Left renal pelvis (tissue), 4 donors: ENCODE data around the gene IFNA10. TPM values are rescaled to one million over a fixed set of nuclear protein-coding genes. Genes with fewer than 3 reads are reported as not detected.
"Not testable (repeated sequence)": the region's sequence is repeated elsewhere in the genome, so short reads cannot be mapped to it uniquely, and the experiment has no call there.

Experiments
- DNase-seq, 4 donors: peaks; one replicate each; pipeline ENCODE4 v3.0.0-alpha.2; 2013; ENCODE audit warnings: low read depth in 4 of 4, low spot score in 3 of 4
- polyA plus RNA-seq, 4 donors: library from polyadenylated mRNA; unstranded; fragments of 120-200 nt; gene quantifications; one replicate each; pipeline ENCODE4 v1.2.1, GENCODE V29; 2013; ENCODE audit not compliant: insufficient read length in 4 of 4

Gene IFNA10
- not detected for polyA plus RNA-seq

GRCh38 chr9:21207043-21207442, at the start of gene IFNA10:
IFNA10 (minus strand) TSS chr9:21207143; CDS start chr9:21207097, 46 bp downstream.
- DNase-seq, result not testable (repeated sequence)

DNA sequence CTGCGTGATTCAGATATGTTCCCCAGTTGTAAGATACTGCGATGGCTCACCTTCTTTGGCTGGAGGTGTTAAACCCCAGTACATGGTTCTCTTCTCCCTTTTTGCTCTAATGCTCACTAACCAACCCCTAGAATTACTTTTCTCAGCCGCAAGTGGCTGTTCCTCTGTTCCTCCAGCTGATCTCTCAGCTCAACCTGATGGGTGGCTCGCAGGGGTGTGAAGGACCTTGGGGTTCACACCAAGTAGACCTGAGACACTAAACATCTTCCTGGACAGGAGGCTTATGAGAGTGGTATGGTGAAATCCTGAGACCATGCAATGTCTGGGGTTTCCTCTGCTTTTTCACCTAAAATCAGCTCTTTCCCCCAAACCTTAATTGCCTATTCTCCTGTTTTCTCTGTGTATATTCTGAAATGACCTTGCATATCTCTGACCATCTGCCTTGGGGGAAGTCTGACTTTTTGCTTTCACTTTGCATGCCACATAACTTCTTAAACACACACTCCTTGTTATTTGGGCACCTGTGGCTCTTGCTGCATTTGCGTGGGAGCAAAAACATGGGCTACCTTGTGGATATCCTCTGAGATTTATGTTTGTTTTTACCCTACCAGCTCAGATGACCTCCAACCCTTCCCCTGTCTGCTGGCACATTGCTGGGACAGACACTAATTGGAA, 48.7 kb upstream of the IFNA10 start:
- no peak for DNase-seq

GRCh38 chr9:21252721-21253547, 46.0 kb upstream of the IFNA10 start:
- DNase-seq, result no peak

DNA sequence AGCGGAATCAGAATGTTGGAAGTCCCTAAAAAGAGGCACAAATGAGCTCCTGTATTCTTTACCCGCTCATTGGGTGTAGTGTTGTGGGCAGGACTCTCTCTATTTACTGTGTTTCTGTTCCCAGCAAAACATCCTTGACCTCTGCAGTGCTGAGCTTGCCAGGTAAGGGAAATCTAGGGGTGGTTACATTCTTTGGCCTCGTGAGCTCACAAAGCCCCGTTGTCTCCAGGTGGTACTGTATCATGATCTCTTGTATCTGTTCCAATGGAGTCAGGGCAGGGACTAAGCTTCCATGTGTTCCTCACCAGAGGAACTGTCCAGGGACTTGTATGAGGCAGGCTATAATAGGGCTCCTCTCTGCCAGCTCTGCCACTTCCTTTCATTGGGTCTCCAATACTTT, 44.7 kb upstream of the IFNA10 start:
- no peak for DNase-seq

- DNase-seq, result no peak
Measured at GRCh38 chr9:21251190-21251589, 44.2 kb upstream of the IFNA10 start.

- no peak for DNase-seq
Measured at GRCh38 chr9:21244836-21245235, 37.9 kb upstream of the IFNA10 start.

DNA sequence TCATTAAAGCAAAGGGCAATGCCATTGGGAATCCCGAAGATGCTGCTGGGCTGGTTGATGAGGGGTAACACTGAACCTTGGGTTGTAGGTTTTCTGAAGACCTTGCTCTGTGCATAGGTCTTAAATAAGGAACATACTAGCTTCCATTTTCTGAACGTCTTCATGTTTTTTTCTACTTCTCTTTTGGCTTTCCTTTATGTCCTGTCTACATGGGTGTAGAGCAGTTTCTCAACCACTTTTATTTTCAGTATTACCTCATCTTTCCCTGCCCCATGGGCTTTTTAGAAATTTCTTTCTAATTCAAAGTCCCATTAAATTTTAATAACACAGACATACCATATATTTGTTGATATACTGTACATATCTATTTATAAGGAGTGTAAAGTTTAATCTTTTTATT, 33.0 kb upstream of the IFNA10 start, which contains the start of gene IFNA14:
IFNA14 (minus strand) TSS at position 95 of the 400 bp plus-strand sequence; CDS start at position 25, 70 bp downstream.
- DNase-seq, result no peak

DNA sequence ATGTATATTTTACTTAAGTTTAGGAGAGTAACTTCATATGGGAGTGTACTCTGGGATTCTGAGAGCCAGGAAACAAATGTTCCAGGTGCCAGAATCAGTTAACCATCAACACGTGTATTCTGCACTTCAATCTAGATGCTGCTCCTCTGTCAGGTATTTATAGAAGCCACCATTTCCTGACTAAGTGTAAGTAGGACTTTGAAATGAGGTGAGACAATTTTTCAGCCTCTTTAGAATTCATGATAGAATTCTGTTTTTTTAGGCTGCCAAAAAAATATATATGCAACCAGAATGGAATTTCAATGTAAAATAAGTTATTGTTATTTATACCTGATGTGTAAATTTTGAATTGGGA, 29.4 kb upstream of the IFNA10 start:
- DNase-seq, result not testable (repeated sequence)

GRCh38 chr9:21235468-21236359, 28.8 kb upstream of the IFNA10 start:
- DNase-seq, result not testable (repeated sequence)

GRCh38 chr9:21234153-21234687, 27.3 kb upstream of the IFNA10 start:
- DNase-seq, result no peak

DNA sequence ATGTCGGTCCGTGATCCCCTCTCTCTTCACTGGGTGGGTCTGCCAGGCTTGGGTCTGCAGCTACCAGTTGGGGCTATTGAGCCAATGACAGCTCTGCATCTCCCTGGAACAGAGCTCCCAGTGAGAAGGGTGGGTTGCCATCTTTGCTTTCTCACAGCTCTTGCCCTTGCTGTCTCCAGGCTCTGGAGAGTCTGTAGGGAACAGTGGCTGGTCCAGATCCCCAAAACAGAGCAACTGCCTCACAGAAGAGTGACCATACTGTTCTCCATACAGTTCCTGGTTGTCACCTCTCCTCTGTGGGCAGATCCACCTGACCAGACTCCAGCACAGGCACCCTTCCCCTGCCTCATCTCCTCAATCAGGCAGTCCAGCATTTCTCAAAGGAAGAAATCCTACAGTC, 26.3 kb upstream of the IFNA10 start:
- DNase-seq, result no peak

DNA sequence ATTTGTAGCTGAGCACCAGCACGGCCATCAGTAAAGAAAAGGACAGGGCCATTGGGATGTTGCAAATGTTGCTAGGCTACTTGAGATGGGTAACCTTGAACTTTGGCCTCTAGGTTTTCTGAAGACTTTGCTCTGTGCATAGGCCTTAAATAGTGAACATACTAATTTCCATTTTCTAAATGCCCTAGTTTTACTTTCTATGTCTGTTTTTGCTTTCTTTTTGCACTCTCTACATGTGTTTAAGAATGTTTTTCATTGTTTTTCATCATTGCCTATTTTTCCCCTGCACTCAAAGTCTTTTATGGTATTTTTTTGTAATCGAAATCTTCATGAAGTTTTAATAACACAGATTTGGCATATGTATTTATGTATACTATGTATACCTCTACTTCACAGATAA, 21.2 kb upstream of the IFNA10 start, which contains the start of gene IFNA17:
IFNA17 (minus strand) TSS at position 101 of the 400 bp plus-strand sequence; CDS start at position 52, 49 bp downstream.
- no peak for DNase-seq

DNA sequence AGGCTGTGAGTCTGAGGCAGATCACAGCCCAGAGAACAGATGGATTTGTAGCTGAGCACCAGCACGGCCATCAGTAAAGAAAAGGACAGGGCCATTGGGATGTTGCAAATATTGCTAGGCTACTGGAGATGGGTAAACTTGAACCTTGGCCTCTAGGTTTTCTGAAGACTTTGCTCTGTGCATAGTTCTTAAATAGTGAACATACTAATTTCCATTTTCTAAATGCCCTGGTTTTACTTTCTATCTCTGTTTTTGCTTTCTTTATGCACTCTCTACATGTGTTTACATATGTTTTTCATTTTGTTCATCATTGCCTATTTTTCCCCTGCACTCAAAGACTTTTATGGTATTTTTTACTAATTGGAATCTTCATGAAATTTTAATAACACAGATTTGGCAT, 10.3 kb upstream of the IFNA10 start, which contains the start of gene IFNA16:
IFNA16 (minus strand) TSS at position 101 of the 400 bp plus-strand sequence; CDS start at position 95, 6 bp downstream.
- not testable (repeated sequence) for DNase-seq

- DNase-seq, result not testable (repeated sequence)
Measured at GRCh38 chr9:21213411-21214326, 6.7 kb upstream of the IFNA10 start.

- not testable (repeated sequence) for DNase-seq
Measured at GRCh38 chr9:21212160-21212559, 5.2 kb upstream of the IFNA10 start.

DNA sequence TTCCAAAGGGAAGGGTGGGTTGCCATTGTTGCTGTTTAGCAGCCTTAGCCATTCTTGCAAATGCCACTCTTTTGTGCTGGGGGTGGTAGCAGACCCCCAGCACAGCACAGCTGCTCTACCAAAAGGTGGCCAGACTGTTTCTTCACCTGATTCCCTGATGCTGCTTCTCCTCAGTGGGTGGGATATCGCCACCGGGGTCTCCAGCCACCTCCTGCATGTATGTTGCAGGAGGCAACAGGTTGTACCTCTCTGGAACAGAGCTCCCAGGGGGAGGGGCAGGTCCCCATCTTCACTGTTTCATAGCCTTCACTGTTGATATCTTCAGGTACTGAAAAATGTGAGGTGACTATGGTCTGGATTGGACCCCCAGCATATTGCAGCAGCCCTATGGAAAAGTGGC, 3.8 kb upstream of the IFNA10 start:
- DNase-seq, result not testable (repeated sequence)

DNA sequence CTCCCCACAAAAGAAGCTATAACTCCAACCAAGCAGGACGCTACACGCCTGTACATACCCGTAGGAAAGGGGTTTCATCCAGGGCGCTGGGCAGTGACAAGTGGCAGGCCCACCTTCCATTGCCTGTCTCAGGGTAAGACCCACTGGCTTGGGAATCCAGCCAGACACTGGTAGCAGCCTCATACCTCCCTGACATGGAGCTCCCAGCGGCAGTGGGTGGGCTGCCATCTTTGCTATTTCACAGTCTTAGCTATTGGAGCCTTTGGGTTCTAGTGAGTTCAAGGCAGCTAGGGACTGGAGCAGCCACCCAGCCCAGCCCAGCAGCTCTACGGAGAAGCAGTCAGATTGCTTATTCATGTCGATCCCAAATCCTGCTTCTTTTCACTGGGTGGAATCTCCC, 3.4 kb upstream of the IFNA10 start:
- no peak for DNase-seq

GRCh38 chr9:21205204-21205603, 1.7 kb downstream of the IFNA10 start:
- DNase-seq, result no peak

DNA sequence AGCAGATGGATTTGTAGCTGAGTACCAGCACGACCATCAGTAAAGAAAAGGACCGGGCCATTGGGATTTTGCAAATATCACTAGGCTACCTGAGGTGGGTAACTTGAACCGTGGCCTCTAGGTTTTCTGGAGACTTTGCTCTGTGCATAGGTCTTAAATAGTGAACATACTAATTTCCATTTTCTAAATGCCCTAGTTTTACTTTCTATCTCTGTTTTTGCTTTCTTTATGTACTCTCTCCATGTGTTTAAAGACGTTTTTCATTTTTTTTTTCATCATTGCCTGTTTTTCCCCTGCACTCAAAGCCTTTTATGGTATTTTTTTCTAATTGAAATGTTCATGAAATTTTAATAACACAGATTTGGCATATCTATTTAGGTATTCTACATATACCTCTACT, 4.8 kb downstream of the IFNA10 start, which contains the start of gene IFNA7:
IFNA7 (minus strand) TSS at position 101 of the 400 bp plus-strand sequence; CDS start at position 61, 40 bp downstream.
- DNase-seq, result not testable (repeated sequence)
